ENCODE measurements around the gene DTX4.

DNA sequence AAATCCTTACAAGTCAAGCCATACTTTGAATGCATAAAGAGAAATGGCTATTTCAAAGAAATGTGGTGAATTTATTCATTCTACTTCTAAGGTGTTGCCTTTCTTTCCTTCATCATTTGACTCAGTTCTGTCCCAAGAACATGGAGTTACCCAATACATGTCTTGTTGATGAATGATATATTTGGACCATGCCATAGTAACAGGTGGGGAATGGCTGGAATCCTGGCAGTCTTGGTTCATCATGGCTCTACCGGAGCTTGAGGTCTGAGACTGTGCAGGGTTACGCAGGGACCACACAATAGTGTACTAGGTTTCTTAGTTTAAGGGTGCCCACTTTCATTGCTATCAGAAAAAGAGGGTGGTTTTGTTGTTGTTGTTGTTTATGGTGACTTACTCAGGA, 81.1 kb downstream of the DTX4 start:
- TF ChIP-seq, protein P1, sequence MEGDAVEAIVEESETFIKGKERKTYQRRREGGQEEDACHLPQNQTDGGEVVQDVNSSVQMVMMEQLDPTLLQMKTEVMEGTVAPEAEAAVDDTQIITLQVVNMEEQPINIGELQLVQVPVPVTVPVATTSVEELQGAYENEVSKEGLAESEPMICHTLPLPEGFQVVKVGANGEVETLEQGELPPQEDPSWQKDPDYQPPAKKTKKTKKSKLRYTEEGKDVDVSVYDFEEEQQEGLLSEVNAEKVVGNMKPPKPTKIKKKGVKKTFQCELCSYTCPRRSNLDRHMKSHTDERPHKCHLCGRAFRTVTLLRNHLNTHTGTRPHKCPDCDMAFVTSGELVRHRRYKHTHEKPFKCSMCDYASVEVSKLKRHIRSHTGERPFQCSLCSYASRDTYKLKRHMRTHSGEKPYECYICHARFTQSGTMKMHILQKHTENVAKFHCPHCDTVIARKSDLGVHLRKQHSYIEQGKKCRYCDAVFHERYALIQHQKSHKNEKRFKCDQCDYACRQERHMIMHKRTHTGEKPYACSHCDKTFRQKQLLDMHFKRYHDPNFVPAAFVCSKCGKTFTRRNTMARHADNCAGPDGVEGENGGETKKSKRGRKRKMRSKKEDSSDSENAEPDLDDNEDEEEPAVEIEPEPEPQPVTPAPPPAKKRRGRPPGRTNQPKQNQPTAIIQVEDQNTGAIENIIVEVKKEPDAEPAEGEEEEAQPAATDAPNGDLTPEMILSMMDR (IDR thresholded peaks at IDR 0.05; ENCODE audit: poor library complexity) = no peak
- TF ChIP-seq EZH2phosphoT487 (IDR thresholded peaks at IDR 0.05; ENCODE audit: low read depth, severe bottlenecking, unreplicated experiment) = no peak
